Stimulated activated memory B cell treated with anti-CD40 and anti-IgM and Interleukin-4, amounts not matched to agents 10 μg/mL and 1 μg/mL and 100 μg/mL, for 72 hours (primary cell): Measurements from ENCODE around the gene UBTD1.
"Not testable (repeated sequence)": the region's sequence is repeated elsewhere in the genome, so short reads cannot be mapped to it uniquely, and the experiment has no call there.

Experiments used
- ATAC-seq: fragments of 150-1000 bp; cut with Tn5 transposase; 2 replicates; pipeline ENCODE4 v1.10.0; 2021
- H3K27ac Mint-ChIP-seq: one replicate; pipeline ENCODE4 v1.8.0; 2022; ENCODE audit warnings: mild to moderate bottlenecking, mixed read lengths
- H3K27me3 Mint-ChIP-seq: one replicate; pipeline ENCODE4 v1.8.0; 2022; ENCODE audit warnings: mixed read lengths
- H3K36me3 Mint-ChIP-seq: one replicate; pipeline ENCODE4 v1.8.0; 2022; ENCODE audit warnings: mixed read lengths
- H3K4me1 Mint-ChIP-seq: one replicate; pipeline ENCODE4 v1.8.0; 2022; ENCODE audit warnings: mixed read lengths
- H3K4me3 Mint-ChIP-seq: one replicate; pipeline ENCODE4 v1.8.0; 2022; ENCODE audit warnings: mild to moderate bottlenecking, moderate library complexity, mixed read lengths
- H3K9me3 Mint-ChIP-seq: one replicate; pipeline ENCODE4 v1.8.0; 2022; ENCODE audit warnings: mixed read lengths

UBTD1 gene

GRCh38 chr10:97517778-97518300 is 19.1 kb downstream of the UBTD1 start:
- Mint-ChIP-seq H3K4me3 (no peak overlapping the region), H3K9me3 (no peaks in the 10 kb centered on the region), H3K4me1 (peaks cover 6% of the 10 kb centered on the region), H3K27ac (no peak overlapping the region), H3K27me3 (peaks cover 62% of the 10 kb centered on the region), H3K36me3 (no peaks in the 10 kb centered on the region)
- no peak for ATAC-seq

- Mint-ChIP-seq H3K9me3 (no peaks in the 10 kb centered on the region), H3K27ac (no peak overlapping the region), H3K36me3 (no peaks in the 10 kb centered on the region), H3K4me3 (no peak overlapping the region), H3K4me1 (peaks cover 6% of the 10 kb centered on the region), H3K27me3 (peaks cover 66% of the 10 kb centered on the region)
- no peak for ATAC-seq
Observed at GRCh38 chr10:97518301-97519043, 19.7 kb downstream of the UBTD1 start.

GRCh38 chr10:97519342-97519741 is 20.6 kb downstream of the UBTD1 start:
- no peaks in the 10 kb centered on the region for H3K36me3 Mint-ChIP-seq
- ATAC-seq = no peak
- peaks cover 63% of the 10 kb centered on the region for H3K27me3 Mint-ChIP-seq
- H3K9me3 Mint-ChIP-seq = no peaks in the 10 kb centered on the region
- H3K4me3 Mint-ChIP-seq = no peak overlapping the region
- H3K4me1 Mint-ChIP-seq = peaks cover 6% of the 10 kb centered on the region
- no peak overlapping the region for H3K27ac Mint-ChIP-seq

- no peak for ATAC-seq
- Mint-ChIP-seq H3K9me3 (no peaks in the 10 kb centered on the region), H3K27ac (no peak overlapping the region), H3K36me3 (no peaks in the 10 kb centered on the region), H3K4me1 (peaks cover 6% of the 10 kb centered on the region), H3K4me3 (no peak overlapping the region), H3K27me3 (peaks cover 63% of the 10 kb centered on the region)
Observed at GRCh38 chr10:97520520-97520919, 21.8 kb downstream of the UBTD1 start.

GRCh38 chr10:97520978-97521761 is 22.4 kb downstream of the UBTD1 start:
- H3K4me1 Mint-ChIP-seq = peaks cover 6% of the 10 kb centered on the region
- ATAC-seq = no peak
- peaks cover 57% of the 10 kb centered on the region for H3K27me3 Mint-ChIP-seq
- H3K9me3 Mint-ChIP-seq = no peaks in the 10 kb centered on the region
- H3K27ac Mint-ChIP-seq = no peak overlapping the region
- H3K4me3 Mint-ChIP-seq = no peak overlapping the region
- H3K36me3 Mint-ChIP-seq = no peaks in the 10 kb centered on the region

- H3K9me3 Mint-ChIP-seq = no peaks in the 10 kb centered on the region
- no peak overlapping the region for H3K27ac Mint-ChIP-seq
- H3K4me1 Mint-ChIP-seq = peaks cover 6% of the 10 kb centered on the region
- peaks cover 48% of the 10 kb centered on the region for H3K27me3 Mint-ChIP-seq
- no peak overlapping the region for H3K4me3 Mint-ChIP-seq
- no peak for ATAC-seq
- H3K36me3 Mint-ChIP-seq = no peaks in the 10 kb centered on the region
Observed at GRCh38 chr10:97522071-97522470, 23.3 kb downstream of the UBTD1 start.

- no peaks in the 10 kb centered on the region for H3K9me3 Mint-ChIP-seq
- no peaks in the 10 kb centered on the region for H3K36me3 Mint-ChIP-seq
- no peak for ATAC-seq
- H3K4me3 Mint-ChIP-seq = no peak overlapping the region
- H3K4me1 Mint-ChIP-seq = peaks cover 6% of the 10 kb centered on the region
- H3K27ac Mint-ChIP-seq = no peak overlapping the region
- peaks cover 43% of the 10 kb centered on the region for H3K27me3 Mint-ChIP-seq
Observed at GRCh38 chr10:97522937-97523336, 24.2 kb downstream of the UBTD1 start.

- H3K27ac Mint-ChIP-seq = no peak overlapping the region
- no peak overlapping the region for H3K4me3 Mint-ChIP-seq
- H3K36me3 Mint-ChIP-seq = no peaks in the 10 kb centered on the region
- no peak for ATAC-seq
- no peaks in the 10 kb centered on the region for H3K9me3 Mint-ChIP-seq
- no peaks in the 10 kb centered on the region for H3K4me1 Mint-ChIP-seq
- peaks cover 33% of the 10 kb centered on the region for H3K27me3 Mint-ChIP-seq
Observed at GRCh38 chr10:97525086-97525485, 26.4 kb downstream of the UBTD1 start.

GRCh38 chr10:97525683-97526110 is 27.0 kb downstream of the UBTD1 start:
- no peaks in the 10 kb centered on the region for H3K9me3 Mint-ChIP-seq
- ATAC-seq = no peak
- no peak overlapping the region for H3K27ac Mint-ChIP-seq
- H3K4me3 Mint-ChIP-seq = no peak overlapping the region
- peaks cover 27% of the 10 kb centered on the region for H3K27me3 Mint-ChIP-seq
- no peaks in the 10 kb centered on the region for H3K36me3 Mint-ChIP-seq
- no peaks in the 10 kb centered on the region for H3K4me1 Mint-ChIP-seq

- not testable (repeated sequence) for ATAC-seq, H3K36me3 Mint-ChIP-seq, H3K9me3 Mint-ChIP-seq, H3K27ac Mint-ChIP-seq, H3K4me3 Mint-ChIP-seq, H3K4me1 Mint-ChIP-seq
- peaks cover 13% of the 10 kb centered on the region for H3K27me3 Mint-ChIP-seq
Observed at GRCh38 chr10:97528876-97529275, 30.2 kb downstream of the UBTD1 start.

- H3K27me3 Mint-ChIP-seq = peaks cover 7% of the 10 kb centered on the region
- H3K27ac Mint-ChIP-seq = no peak overlapping the region
- H3K4me3 Mint-ChIP-seq = no peak overlapping the region
Observed at GRCh38 chr10:97529685-97530465, 31.2 kb downstream of the UBTD1 start.

GRCh38 chr10:97531401-97531986 is 32.8 kb downstream of the UBTD1 start:
- no peaks in the 10 kb centered on the region for H3K9me3 Mint-ChIP-seq
- no peak for ATAC-seq
- H3K27ac Mint-ChIP-seq = no peak overlapping the region
- H3K27me3 Mint-ChIP-seq = no peaks in the 10 kb centered on the region
- no peaks in the 10 kb centered on the region for H3K4me1 Mint-ChIP-seq
- H3K4me3 Mint-ChIP-seq = no peak overlapping the region
- H3K36me3 Mint-ChIP-seq = no peaks in the 10 kb centered on the region

More at GRCh38 chr10:97529685-97530465, 31.2 kb downstream of the UBTD1 start:
- Mint-ChIP-seq H3K36me3 (no peaks in the 10 kb centered on the region), H3K9me3 (no peaks in the 10 kb centered on the region), H3K4me1 (no peaks in the 10 kb centered on the region)
- no peak for ATAC-seq

GRCh38 chr10:97532935-97533671 is 34.4 kb downstream of the UBTD1 start:
- H3K27ac Mint-ChIP-seq = no peak overlapping the region
- H3K9me3 Mint-ChIP-seq = no peaks in the 10 kb centered on the region
- no peaks in the 10 kb centered on the region for H3K4me1 Mint-ChIP-seq
- ATAC-seq = no peak
- H3K36me3 Mint-ChIP-seq = no peaks in the 10 kb centered on the region
- no peak overlapping the region for H3K4me3 Mint-ChIP-seq
- H3K27me3 Mint-ChIP-seq = no peaks in the 10 kb centered on the region

- no peak for ATAC-seq
- H3K4me1 Mint-ChIP-seq = no peaks in the 10 kb centered on the region
- no peaks in the 10 kb centered on the region for H3K36me3 Mint-ChIP-seq
- no peak overlapping the region for H3K27ac Mint-ChIP-seq
- H3K4me3 Mint-ChIP-seq = no peak overlapping the region
- no peaks in the 10 kb centered on the region for H3K9me3 Mint-ChIP-seq
- no peaks in the 10 kb centered on the region for H3K27me3 Mint-ChIP-seq
Observed at GRCh38 chr10:97533888-97534287, 35.2 kb downstream of the UBTD1 start.
